GOT3 (cell line): ENCODE data around the gene IGSF11.
"Not testable (repeated sequence)": the region's sequence is repeated elsewhere in the genome, so short reads cannot be mapped to it uniquely, and the experiment has no call there.

Source experiments
- DNase-seq: peaks from one replicate; lab custom pipeline; 2025; ENCODE audit warnings: mixed read lengths; lab: John Stamatoyannopoulos, UW

IGSF11 gene

DNA sequence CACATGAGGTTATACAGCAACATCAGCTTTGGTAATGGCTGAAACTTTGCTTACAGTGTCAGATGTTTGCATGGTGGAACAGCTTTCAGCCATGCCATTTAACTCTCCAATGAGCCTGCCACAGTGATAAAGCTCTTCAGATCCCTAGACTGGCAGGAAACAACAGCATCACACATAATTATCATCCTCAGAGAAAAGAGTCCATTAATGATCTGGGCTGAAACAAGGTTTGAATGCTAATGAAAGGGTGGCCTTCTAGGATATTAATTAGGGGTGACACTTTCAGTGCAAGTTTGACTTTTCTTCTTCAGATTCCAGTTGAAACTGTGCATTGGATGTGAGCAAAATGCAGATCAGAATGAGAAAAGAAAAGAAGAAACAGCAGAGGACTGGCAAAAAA is 166.6 kb downstream of the IGSF11 start:
- no peak for DNase-seq

DNA sequence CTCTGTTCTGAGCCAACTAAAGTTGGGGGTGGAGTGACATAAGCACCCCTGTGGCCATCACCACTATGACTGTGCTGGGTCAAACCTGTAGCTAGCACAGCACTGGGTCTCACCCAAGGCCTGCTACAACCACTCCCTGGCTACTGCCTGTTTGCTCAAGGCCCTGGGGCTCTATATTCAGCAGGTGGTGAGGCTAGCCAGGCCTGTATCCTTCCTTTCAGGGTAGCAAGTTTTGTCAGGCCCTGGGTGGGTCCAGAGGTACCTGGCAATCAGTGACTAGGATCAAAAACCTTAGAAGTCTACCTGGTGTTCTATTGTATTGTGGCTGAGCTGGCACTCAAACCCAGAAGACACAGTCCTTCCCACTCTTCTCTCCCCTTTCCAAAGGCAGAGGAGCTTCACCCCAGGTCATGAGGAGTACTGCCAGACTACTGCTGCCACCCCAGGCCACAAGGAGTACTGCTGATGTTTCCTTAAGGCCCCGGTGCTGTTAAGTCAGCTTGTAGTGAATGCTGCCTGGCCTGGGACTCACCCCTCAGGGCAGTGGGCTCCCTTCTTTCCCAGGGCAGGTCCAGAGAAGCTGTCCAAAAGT is 170.8 kb downstream of the IGSF11 start:
- DNase-seq: no peak

DNA sequence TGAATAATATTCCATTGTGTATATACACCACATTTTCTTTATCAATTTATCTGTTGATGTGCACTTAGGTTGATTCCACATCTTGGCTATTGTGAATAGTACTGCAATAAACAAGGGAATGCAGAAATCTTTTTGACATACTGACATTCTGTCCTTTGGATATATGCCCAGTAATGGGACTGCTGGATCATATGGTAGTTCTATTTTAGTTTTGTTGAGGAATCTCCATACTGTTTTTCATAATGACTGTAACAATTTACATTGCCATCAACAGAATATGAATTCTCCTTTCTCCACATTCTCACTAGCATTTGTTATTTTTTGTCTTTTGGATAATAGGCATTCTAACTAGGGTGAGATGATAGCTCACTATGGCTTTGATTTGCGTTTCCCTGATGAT is 174.7 kb downstream of the IGSF11 start:
- no peak for DNase-seq

GRCh38 chr3:118851466-118852193 is 183.0 kb downstream of the IGSF11 start:
- not testable (repeated sequence) for DNase-seq

DNA sequence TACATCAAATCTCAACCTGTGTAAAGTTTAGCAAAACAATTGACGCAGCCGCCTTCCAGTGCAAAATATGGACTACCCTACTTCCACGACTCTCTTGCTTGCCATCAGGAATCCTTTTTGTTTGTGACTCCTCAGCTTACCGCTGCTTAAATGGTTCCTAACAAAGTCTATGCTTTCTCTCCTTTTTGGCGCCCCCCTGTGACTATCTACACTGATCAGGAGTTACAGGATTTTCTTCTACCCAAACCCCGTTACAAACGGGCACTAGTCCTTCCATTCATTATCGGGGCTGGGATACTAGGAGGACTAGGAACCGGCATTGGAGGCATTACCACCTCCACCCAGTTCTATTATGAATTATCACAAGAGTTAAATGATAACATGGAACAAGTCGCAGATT is 184.0 kb downstream of the IGSF11 start:
- DNase-seq: no peak
